ENCODE measurements around the gene ZNF175.

Gene ZNF175

GRCh38 chr19:51637362-51637978, 66.4 kb downstream of the ZNF175 start:
- no peak for DNase-seq

GRCh38 chr19:51639916-51640315, 68.8 kb downstream of the ZNF175 start:
- no peak for DNase-seq

- no peak for DNase-seq
Measured at GRCh38 chr19:51640386-51640785, 69.3 kb downstream of the ZNF175 start.

- DNase-seq = no peak
Measured at GRCh38 chr19:51641648-51642047, 70.6 kb downstream of the ZNF175 start.
